Measurements from ENCODE around the gene RGS16. TPM values are rescaled to one million over a fixed set of nuclear protein-coding genes. Genes with fewer than 3 reads are reported as not detected.

Gene RGS16
- total RNA-seq, 4 donors from 2014 or later: 0.40 TPM; not detected in 3

DNA sequence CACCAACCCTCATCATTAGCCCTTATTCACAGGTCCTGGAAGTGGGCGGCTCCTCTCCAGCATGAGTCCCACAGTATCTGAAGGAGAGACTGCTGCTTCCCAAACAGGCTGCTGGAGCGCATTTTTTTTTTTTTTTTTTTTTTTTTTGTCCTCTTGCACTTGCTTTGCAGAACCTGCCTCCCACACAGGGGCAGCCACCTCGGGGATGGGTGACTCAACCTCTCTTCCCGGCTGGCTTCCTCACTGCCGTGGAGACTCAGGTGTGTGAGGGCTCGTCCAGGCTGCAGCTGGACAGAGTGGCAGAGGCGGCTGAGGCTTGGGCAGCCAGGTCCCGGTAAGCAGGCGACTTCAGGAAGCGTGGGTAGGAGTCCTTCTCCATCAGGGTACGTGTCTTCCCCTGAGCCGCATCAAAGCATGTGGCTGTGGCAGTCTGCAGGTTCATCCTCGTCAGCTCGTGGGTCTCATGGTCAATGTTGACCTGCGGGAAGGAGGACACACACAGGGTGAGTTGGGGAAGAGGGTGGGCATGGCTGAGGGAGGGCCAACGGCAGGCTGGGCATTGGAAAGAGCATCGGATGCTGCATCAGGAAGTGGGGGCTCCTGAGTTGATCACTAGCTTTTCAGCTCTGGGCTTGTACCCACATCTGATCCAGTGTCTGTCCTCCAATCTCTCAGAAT, 4.0 kb downstream of the RGS16 start:
- Histone ChIP-seq H3K9me3 (no peaks in the 10 kb centered on the region), H3K4me3 (no peak overlapping the region), H3K27me3 (no peaks in the 10 kb centered on the region), H3K36me3 (no peaks in the 10 kb centered on the region), H3K4me1 (peaks cover 0 to 17% (median 1%) of the 10 kb centered on the region in 4 donors), H3K27ac (no peak overlapping the region)
- TF ChIP-seq POLR2A (IDR thresholded peaks at IDR 0.05): no peak
- TF ChIP-seq, protein P1, sequence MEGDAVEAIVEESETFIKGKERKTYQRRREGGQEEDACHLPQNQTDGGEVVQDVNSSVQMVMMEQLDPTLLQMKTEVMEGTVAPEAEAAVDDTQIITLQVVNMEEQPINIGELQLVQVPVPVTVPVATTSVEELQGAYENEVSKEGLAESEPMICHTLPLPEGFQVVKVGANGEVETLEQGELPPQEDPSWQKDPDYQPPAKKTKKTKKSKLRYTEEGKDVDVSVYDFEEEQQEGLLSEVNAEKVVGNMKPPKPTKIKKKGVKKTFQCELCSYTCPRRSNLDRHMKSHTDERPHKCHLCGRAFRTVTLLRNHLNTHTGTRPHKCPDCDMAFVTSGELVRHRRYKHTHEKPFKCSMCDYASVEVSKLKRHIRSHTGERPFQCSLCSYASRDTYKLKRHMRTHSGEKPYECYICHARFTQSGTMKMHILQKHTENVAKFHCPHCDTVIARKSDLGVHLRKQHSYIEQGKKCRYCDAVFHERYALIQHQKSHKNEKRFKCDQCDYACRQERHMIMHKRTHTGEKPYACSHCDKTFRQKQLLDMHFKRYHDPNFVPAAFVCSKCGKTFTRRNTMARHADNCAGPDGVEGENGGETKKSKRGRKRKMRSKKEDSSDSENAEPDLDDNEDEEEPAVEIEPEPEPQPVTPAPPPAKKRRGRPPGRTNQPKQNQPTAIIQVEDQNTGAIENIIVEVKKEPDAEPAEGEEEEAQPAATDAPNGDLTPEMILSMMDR (IDR thresholded peaks at IDR 0.05): no peak
- no peak for DNase-seq

DNA sequence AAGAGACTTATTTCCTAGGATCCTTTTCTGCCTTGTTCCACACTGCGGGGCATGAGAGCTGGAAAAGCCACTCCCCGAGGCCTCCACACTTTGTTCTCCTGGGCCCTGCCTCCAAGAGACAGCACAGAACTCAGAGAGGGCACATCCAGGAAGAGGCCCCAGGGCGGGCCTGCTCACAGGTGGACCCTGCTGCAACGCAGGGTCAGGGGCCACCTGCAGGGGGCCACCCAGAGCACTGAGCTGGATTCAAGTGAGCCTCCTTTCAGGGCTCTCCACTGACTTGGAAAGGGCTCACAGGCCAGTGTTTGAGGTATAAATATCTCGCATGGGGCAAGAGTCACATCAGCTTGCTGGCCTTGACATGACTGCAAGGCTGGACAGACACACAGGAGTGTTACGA, 4.8 kb downstream of the RGS16 start:
- no peaks in the 10 kb centered on the region for H3K9me3 ChIP-seq
- no peak overlapping the region for H3K27ac ChIP-seq
- no peak for DNase-seq
- no peak overlapping the region for H3K4me3 ChIP-seq
- no peak for TF ChIP-seq POLR2A (IDR thresholded peaks at IDR 0.05)
- TF ChIP-seq, protein P1 (IDR thresholded peaks at IDR 0.05): no peak
- no peaks in the 10 kb centered on the region for H3K27me3 ChIP-seq
- H3K36me3 ChIP-seq: no peaks in the 10 kb centered on the region
- H3K4me1 ChIP-seq: peaks cover 0 to 13% (median 1%) of the 10 kb centered on the region in 4 donors

DNA sequence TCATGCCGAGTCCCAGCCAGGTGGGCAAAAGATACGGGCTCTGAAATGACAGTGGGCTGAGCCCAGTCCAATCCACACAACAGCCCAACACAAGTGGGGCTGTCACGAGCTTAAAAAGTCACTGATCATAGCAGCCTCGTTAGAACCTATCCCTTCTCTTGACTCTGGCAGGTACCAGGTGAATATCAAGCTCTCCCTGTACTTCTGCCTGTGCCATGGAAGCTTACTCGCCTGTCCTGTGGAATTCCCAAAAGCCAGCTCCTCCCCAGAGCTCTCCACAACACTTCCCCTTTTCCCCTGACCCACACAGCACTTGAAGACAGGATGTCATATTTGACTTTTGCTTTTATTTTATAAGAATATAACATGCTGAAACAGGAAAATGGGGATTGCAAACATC, 5.9 kb downstream of the RGS16 start:
- H3K36me3 ChIP-seq: no peaks in the 10 kb centered on the region
- peaks cover 0 to 5% (median 1%) of the 10 kb centered on the region in 4 donors for H3K4me1 ChIP-seq
- TF ChIP-seq, protein P1 (IDR thresholded peaks at IDR 0.05): no peak
- no peak for TF ChIP-seq POLR2A (IDR thresholded peaks at IDR 0.05)
- DNase-seq: no peak
- H3K27ac ChIP-seq: no peak overlapping the region
- no peaks in the 10 kb centered on the region for H3K9me3 ChIP-seq
- H3K4me3 ChIP-seq: no peak overlapping the region
- no peaks in the 10 kb centered on the region for H3K27me3 ChIP-seq

DNA sequence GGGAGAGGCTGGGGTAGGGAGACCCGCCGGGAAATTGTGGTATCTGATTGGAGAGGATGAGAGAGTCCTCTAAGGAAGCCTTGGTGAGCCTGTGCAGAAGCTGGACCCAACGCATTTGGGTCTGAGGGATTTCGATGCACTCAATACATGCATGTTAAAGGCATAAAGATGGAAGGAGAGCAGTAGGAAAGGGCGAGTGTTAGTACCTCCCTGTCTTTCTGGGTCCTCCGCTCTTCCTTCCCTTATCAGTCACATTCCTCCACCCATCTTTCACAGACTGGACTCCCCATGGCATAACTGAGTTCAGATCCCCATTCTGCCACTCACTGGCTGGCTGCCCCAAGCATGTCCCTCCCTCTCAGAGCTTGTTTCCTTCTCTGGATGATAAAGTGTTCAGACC, 7.3 kb downstream of the RGS16 start:
- Histone ChIP-seq H3K27me3 (no peaks in the 10 kb centered on the region), H3K36me3 (no peaks in the 10 kb centered on the region), H3K4me3 (no peak overlapping the region), H3K9me3 (no peaks in the 10 kb centered on the region), H3K27ac (no peak overlapping the region), H3K4me1 (peaks cover 0 to 5% (median 1%) of the 10 kb centered on the region in 4 donors)
- TF ChIP-seq POLR2A (IDR thresholded peaks at IDR 0.05): no peak
- TF ChIP-seq, protein P1 (IDR thresholded peaks at IDR 0.05): no peak
- DNase-seq: no peak

DNA sequence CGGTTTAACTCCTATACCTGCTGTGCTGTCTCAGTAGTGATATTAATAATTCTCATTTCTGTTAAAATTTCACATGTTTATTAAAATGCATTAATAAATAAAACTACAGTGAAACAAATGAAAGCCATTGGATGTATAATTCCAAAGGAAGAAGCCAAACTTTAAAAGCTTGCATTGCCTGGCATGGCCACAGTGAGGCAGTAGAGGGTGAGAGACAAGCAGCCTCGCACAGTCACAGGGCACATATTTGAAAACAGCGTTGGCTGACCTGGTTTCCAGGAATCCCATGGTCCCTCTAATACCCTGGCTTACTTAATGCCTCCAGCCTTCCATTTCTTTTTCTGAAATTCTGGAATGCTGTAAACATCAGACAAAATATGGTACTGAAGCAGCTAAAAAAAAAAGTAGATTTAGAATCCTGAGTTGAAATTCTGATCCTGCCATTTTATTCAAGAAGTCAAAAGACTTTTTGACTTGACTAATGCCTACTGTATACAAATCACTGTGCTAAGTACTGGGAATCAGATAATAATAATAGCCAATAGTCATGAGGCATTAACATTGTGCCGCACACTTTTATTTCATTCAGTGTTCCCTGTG, 8.4 kb downstream of the RGS16 start:
- Histone ChIP-seq H3K27me3 (no peaks in the 10 kb centered on the region), H3K36me3 (no peaks in the 10 kb centered on the region), H3K4me1 (no peaks in the 10 kb centered on the region), H3K4me3 (no peak overlapping the region), H3K27ac (no peak overlapping the region), H3K9me3 (no peaks in the 10 kb centered on the region)
- peak; percentile 67 to 90 (median 68) for DNase-seq
- no peak for TF ChIP-seq POLR2A (IDR thresholded peaks at IDR 0.05)
- TF ChIP-seq, protein P1 (IDR thresholded peaks at IDR 0.05): peak; percentile 58 to 86 (median 84)

Data from Peyer's patch (tissue), 4 donors.